ENCODE data around the gene UBA3.

DNA sequence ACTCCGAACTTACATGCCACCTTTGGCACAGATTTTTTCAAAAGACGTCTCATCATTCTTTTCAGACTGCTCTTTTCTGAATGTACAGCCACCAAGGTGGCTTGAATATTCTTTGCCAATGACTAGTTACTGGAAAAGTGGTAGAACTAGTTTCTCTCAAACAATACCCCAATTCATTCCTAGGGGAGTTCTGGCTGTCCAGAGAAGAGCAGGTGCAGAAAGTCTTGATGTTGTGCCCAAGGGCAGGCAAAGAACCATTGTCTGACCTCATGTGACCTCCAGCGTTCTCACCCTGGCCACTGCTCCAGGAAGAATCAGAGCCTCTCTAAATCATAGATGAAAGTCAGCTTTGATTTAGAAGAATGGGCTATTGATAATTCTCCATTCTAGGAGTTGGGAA, 36.7 kb upstream of the UBA3 start:
- TF ChIP-seq SMAD1 (IDR thresholded peaks at IDR 0.05; ENCODE audit: low read depth, partially characterized antibody) (no peak), SMAD5 (IDR thresholded peaks at IDR 0.05; ENCODE audit: low read depth) (no peak), BRCA1 (IDR thresholded peaks at IDR 0.05; ENCODE audit: low read depth, low read length) (no peak), NR2C1 (IDR thresholded peaks at IDR 0.05) (no peak), BCL11A (IDR thresholded peaks at IDR 0.05; ENCODE audit: low read depth, low read length) (no peak)
- TF ChIP-seq, protein P1, sequence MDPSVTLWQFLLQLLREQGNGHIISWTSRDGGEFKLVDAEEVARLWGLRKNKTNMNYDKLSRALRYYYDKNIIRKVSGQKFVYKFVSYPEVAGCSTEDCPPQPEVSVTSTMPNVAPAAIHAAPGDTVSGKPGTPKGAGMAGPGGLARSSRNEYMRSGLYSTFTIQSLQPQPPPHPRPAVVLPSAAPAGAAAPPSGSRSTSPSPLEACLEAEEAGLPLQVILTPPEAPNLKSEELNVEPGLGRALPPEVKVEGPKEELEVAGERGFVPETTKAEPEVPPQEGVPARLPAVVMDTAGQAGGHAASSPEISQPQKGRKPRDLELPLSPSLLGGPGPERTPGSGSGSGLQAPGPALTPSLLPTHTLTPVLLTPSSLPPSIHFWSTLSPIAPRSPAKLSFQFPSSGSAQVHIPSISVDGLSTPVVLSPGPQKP (IDR thresholded peaks at IDR 0.05; ENCODE audit: low read depth, low read length) = no peak
- TF ChIP-seq, protein P2, sequence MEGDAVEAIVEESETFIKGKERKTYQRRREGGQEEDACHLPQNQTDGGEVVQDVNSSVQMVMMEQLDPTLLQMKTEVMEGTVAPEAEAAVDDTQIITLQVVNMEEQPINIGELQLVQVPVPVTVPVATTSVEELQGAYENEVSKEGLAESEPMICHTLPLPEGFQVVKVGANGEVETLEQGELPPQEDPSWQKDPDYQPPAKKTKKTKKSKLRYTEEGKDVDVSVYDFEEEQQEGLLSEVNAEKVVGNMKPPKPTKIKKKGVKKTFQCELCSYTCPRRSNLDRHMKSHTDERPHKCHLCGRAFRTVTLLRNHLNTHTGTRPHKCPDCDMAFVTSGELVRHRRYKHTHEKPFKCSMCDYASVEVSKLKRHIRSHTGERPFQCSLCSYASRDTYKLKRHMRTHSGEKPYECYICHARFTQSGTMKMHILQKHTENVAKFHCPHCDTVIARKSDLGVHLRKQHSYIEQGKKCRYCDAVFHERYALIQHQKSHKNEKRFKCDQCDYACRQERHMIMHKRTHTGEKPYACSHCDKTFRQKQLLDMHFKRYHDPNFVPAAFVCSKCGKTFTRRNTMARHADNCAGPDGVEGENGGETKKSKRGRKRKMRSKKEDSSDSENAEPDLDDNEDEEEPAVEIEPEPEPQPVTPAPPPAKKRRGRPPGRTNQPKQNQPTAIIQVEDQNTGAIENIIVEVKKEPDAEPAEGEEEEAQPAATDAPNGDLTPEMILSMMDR (IDR thresholded peaks at IDR 0.05 in 2 of 3, conservative IDR thresholded peaks at IDR 0.05 in 1 of 3; ENCODE audit: control insufficient read depth in 2 of 3, extremely low read depth in 1 of 3, insufficient read depth in 1 of 3, low read depth in 3 of 3, low read length in 3 of 3) = no peak
- TF ChIP-seq, protein P3, sequence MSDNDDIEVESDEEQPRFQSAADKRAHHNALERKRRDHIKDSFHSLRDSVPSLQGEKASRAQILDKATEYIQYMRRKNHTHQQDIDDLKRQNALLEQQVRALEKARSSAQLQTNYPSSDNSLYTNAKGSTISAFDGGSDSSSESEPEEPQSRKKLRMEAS (IDR thresholded peaks at IDR 0.05; ENCODE audit: low read depth, low read length) = no peak
